H54 (cell line): ENCODE measurements around the gene B4GALT1.

Source experiments
- DNase-seq: peaks from one replicate; pipeline ENCODE4 v3.0.0; 2011; ENCODE audit warnings: low spot score, mixed read lengths; ENCODE audit not compliant: insufficient read length
- FAIRE-seq: peaks from 3 replicates; lab custom pipeline; 2011; peaks lifted over from hg19 to GRCh38; lab: Jason Lieb, UNC
- POLR2A ChIP-seq: IDR thresholded peaks from 2 replicates; pipeline ENCODE4 v1.6.1; 2011; ENCODE audit warnings: low read depth, mild to moderate bottlenecking, low read length

B4GALT1 gene

DNA sequence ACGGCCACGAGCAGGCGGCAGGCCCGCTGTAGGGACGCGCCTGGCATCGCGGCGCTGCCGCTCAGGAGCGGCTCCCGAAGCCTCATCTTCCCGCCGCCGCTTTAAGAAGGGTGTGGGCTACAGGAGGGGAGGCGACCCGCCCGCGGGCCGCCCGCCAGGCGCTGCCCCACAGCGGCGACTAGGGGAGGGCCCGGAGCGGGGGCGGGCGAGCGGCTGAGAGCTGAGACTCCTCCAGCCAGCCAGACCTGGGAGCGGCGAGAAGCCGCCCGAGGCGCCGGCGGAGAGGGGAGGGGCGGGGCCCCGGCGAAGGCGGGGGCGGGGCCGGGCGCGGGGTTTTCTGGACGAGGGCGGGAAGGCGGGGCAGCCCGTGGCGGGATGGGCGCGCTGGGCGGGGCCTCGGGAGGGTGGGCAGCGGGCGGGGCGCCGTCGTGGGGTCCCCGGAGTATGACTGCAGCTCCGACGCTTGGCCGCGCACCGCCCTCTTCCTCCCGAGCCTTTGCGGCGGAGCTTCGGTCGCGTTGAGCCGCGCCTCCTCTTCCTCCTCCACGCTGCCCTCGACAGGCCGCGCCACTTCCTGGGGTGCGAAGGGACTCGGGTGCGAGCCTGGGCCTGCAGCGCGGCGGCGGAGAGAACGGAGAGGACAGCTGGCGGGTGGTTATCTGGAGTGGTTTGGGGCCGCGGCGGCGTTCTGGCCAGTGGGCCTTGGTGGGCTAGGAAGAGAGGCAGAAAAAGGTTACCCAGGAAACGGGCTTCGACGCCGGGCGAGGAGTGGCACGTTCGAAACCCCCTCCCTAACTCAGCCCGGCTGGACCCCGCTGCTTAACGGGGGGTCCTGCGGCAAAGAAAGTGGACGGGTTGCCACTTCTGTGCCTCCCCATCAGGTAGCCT lies at the start of gene B4GALT1:
TSS of gene B4GALT1 (minus strand) at position 253 of the 888 bp plus-strand sequence. CDS start at position 86, 167 bp downstream.
- peak; percentile 96 for TF ChIP-seq POLR2A
- peak; percentile 68 for DNase-seq
- FAIRE-seq: no peak

DNA sequence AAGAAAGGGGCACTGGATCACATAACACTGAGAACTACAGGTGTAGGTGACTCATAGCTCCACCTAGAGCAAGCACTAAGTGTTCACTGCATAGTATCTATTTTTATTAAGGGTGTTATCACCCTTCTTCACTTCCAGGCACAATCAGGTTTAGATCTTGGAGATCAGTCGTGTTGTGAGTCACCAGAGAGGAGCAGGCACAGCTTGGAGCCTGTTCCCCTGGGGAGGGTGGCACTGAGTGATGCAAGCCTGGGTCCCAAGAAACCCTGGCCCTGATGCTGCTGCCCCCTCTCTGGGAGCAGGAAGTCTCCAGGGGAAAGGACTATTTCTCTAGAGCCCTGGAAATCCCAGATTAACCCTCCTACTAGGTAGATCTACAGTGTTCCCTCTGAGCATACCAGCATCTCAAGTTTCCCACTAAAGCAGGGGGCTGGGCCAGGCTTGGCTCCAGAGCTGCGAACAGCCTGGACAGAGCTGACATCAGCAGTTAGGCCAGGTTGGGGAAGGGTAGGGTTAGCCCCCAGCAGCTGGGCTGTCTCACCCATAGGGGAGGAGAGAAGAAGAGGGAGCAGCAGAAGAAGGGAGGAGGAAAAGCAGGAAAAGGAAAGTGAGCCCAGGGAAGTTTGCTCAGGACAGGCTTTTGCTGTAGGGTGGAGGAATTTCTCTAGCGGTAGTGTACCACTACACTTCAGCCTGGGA lies 44.7 kb upstream of the B4GALT1 start:
- TF ChIP-seq POLR2A: no peak
- DNase-seq: no peak
- FAIRE-seq: no peak

DNA sequence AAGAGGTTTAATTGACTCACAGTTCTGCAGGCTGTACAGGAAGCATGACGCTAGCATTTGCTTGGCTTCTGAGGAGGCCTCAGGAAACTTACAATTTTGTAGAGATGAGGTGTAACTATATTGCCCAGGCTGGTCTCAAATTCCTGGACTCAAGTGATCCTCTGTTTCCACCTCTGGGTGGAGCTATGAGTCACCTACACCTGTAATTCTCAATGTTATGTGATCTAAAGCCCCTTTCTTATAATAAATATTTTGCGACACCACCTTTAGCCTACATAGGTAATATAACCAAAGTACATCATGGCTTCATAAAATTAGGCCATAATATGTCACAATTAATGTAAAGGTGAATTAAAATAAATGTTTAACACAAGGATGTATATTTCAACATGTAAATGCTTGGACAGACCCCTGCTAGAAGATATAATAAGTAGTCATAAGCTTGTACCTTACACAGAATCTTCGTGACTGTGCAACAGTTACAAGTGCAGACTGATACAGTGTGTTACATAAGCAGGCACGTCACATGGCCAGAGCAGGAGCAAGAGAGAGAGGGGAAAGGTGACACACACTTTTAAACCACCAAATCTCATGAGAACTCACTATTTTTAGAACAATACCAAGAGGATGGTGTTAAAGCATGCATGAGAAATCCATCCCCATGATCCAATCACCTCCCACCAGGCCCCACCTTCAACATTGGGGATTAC lies 43.0 kb upstream of the B4GALT1 start:
- no peak for TF ChIP-seq POLR2A
- FAIRE-seq (no peak), DNase-seq (no peak)

DNA sequence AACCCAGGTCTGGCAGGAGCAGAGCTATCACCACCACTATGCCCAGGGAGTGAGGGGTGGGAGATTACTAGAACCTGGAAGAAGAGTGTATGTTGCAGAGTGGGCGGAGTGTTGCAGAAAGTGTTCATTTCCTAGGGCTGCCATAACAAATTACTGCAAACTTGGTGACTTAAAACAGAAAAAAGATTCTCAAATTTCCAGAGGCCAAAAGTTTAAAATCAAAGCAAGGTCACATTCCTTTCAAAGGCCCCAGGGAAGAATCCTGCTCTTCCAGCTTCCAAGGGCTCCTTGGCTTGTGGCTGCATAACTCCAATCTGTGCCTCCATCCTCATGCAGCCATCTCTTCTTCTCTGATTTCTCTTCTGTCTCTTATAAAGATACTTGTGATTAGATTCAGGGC lies 42.3 kb upstream of the B4GALT1 start:
- no peak for DNase-seq
- no peak for TF ChIP-seq POLR2A
- FAIRE-seq: no peak

- no peak for DNase-seq
- TF ChIP-seq POLR2A: no peak
- no peak for FAIRE-seq
Measured at GRCh38 chr9:33202552-33203201, 35.5 kb upstream of the B4GALT1 start.

DNA sequence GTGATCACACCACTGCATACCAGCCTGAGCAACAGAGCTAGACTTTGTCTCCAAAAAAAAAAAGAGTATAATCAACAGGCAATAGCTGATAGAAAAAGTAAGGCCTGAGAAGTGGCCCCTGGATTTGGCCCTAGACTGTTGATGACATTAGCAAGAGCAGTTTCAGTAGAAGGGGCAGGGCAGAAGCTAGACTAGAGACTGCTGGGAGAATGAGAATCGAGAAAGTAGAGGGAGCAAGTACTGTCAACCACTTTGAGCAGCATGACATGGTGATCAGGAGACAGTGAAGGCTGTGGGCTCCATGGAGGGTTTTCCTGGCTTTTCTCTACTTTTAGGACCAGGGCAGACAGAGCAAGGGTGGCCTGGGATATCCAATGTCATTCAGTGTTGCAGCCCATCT lies 34.9 kb upstream of the B4GALT1 start:
- no peak for TF ChIP-seq POLR2A
- FAIRE-seq: no peak
- no peak for DNase-seq

DNA sequence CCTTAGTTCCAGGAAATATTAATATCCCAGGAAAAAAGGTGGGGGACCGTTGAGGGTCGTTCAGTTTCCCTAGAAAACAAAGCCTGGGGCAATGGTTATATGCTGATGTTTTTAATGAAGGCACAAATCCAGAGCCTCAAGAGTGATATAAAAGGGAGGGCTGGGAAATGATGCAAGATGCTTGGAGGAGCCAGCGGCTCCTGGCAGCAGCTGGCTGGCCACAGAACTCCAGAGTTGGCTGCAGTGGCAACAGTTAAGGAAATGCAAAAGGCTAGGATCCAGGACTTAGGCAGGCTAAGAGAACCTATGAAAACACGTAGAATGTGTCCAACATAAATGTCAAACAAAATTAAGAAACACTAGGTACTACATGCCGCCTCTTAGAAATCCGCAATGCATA lies 31.0 kb upstream of the B4GALT1 start:
- TF ChIP-seq POLR2A: no peak
- no peak for DNase-seq
- FAIRE-seq: no peak

DNA sequence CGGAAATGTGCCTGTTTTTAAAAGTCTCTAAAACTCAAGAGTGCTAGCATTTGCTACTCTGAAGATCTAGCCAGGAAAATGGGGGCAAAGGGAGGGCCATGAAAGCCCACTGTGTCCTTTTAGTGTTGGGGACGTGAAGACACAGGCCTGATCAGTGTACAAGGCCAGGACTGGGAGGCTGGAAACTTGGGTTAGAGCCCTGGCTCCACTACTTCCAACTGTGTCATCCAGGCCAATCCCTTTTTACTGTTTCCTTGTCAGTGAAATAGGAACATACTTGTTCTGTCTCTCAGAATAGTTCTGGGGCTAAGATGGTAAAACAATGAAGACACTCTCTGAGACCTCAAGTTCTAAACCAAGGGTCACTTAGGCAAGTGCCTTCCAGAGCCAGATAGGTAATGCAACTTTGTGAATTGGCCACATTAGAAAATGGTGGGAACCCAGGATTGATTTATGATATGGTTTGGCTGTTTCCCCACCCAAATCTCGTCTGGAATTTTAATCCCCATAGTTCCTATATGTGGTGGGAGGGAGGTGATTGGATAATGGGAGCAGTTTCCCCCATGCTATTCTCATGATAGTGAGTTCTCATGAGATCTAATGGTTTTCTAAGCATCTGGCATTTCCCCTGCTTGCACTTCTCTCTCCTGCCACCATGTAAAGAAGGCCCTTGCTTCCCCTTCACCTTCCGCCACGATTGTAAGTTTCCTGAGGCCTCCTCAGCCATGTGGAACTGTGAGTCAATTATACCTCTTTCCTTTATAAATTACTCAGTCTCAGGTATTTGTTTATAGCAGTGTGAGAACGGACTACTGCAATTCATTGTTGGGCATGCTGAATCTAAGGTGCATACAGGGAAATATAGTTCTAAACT lies 30.4 kb upstream of the B4GALT1 start:
- no peak for TF ChIP-seq POLR2A
- DNase-seq (no peak), FAIRE-seq (no peak)

GRCh38 chr9:33196736-33197135 lies 29.6 kb upstream of the B4GALT1 start:
- DNase-seq: no peak
- FAIRE-seq: no peak
- no peak for TF ChIP-seq POLR2A

DNA sequence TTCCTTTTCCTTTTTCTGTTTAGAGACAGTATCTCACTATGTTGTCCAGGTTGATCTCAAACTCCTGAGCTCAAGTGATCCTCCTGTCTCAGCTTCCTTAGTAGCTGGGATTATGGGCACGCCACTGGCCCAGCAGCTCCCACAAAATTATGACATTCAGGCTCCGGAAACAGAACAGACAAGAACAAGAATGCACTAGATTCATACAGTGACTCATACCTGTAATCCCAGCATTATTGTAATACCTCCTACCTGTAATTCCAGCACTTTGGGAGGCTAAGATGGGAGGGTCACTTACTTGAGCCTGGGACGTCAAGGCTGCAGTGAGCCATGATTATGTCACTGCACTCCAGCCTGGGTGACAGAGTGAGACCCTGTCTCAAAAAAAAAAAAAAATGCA lies 26.7 kb upstream of the B4GALT1 start:
- FAIRE-seq: no peak

DNA sequence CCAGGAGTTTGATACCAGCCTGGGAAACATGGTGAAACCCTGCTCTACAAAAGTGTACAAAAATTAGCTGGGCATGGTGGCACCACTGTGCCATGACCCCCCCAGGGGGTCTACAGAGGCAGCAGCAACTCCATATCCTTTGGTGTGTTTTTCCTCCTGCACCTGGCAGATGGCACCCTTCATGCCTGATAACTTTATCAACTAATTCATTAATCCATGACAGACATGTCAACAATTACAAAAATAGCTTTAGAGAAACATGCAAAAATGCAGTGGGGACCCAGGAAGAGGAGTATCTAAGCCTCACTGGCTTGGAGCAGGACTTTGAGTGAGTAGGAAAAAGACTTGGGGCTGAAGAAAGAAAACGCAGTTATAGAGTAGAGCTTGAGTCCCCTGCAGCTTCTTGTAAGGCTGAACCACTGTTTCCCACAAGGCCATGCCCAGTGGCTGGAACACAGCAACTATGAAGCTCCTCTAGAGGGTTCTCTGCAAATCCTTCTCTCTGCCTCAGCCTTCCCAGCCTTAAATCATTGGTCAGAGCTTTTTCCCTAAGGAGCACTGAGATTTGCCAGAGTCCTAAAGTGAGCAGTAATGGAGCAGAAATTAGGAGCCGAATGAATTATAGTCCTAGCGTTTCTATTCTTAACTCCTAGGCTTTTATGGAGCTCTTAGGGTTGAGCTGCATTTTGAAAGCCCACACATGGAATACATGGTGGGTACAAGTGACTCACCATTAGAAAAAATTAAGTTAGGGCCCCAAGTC lies 25.5 kb upstream of the B4GALT1 start:
- no peak for DNase-seq
- TF ChIP-seq POLR2A: no peak
- FAIRE-seq: no peak

More for the DNA sequence above, 26.7 kb upstream of the B4GALT1 start:
- DNase-seq: no peak
- TF ChIP-seq POLR2A: no peak
